A673 (cell line): ENCODE data around the gene CDH24. TPM values are rescaled to one million over a fixed set of nuclear protein-coding genes. Genes with fewer than 3 reads are reported as not detected.
"Not testable (repeated sequence)": the region's sequence is repeated elsewhere in the genome, so short reads cannot be mapped to it uniquely, and the experiment has no call there.

Experiments used
- BruUV-seq: library from RNA; stranded (reverse); fragments of 400-500 nt; replicated peaks from 2 replicates; lab custom pipeline; 2021; lab: Mats Ljungman, UMichigan
- CTCF ChIA-PET: fragments of 300-600 bp; sonication (Branson Sonifier 250); formaldehyde crosslinking; loops from one replicate; lab custom pipeline; 2022; ENCODE audit warnings: antibody characterized with exemption; lab: Charles Lee
- POLR2A ChIA-PET: fragments of 300-600 bp; sonication (Branson Sonifier 250); formaldehyde crosslinking; loops from one replicate; lab custom pipeline; 2022; ENCODE audit warnings: antibody characterized with exemption; ENCODE audit not compliant: low non-redundant PET; lab: Charles Lee
- DNase-seq: peaks from one replicate; pipeline ENCODE4 v3.0.0-alpha.2; 2015; ENCODE audit warnings: low spot score
- H3K27ac ChIP-seq: fragments of 200-600 bp; sonication (generic); 2 replicates; pipeline ENCODE4 v1.5.1; 2016; ENCODE audit warnings: mixed run types, low read depth, mild to moderate bottlenecking, mixed read lengths, antibody characterized with exemption, low read length; ENCODE audit not compliant: poor library complexity, severe bottlenecking
- H3K27me3 ChIP-seq: fragments of 200-600 bp; sonication (generic); replicated peaks from 2 replicates; pipeline ENCODE4 v1.6.1; 2017; ENCODE audit warnings: mixed run types, low read depth, mild to moderate bottlenecking, mixed read lengths, antibody characterized with exemption, low read length; ENCODE audit not compliant: insufficient read depth, poor library complexity
- H3K36me3 ChIP-seq: fragments of 200-600 bp; sonication (generic); 2 replicates; pipeline ENCODE4 v1.6.1; 2016; ENCODE audit warnings: mixed run types, mild to moderate bottlenecking, mixed read lengths, antibody characterized with exemption, low read length; ENCODE audit not compliant: insufficient read depth, poor library complexity, severe bottlenecking
- H3K4me1 ChIP-seq: fragments of 200-600 bp; sonication (generic); 2 replicates; pipeline ENCODE4 v1.6.1; 2017; ENCODE audit warnings: mixed run types, mild to moderate bottlenecking, mixed read lengths, antibody characterized with exemption, low read length; ENCODE audit not compliant: insufficient read depth, poor library complexity, severe bottlenecking
- H3K4me3 ChIP-seq: fragments of 200-600 bp; sonication (generic); 2 replicates; pipeline ENCODE4 v1.5.1; 2016; ENCODE audit warnings: low read depth, mixed run types, mild to moderate bottlenecking, mixed read lengths, low read length; ENCODE audit not compliant: poor library complexity, severe bottlenecking
- H3K9me3 ChIP-seq: fragments of 200-600 bp; sonication (generic); 2 replicates; pipeline ENCODE4 v1.6.1; 2016; ENCODE audit warnings: mixed run types, low read depth, mild to moderate bottlenecking, mixed read lengths, antibody characterized with exemption, low read length; ENCODE audit not compliant: poor library complexity, severe bottlenecking
- CTCF ChIP-seq: fragments of 300-800, 200-600 bp; sonication (generic); conservative IDR thresholded peaks from 2 replicates; pipeline ENCODE4 v1.5.1; 2017; ENCODE audit warnings: low read depth, mild to moderate bottlenecking, antibody characterized with exemption, low read length, moderate library complexity, mixed read lengths
- EZH2 ChIP-seq: fragments of 200-600 bp; sonication (generic); IDR thresholded peaks from 2 replicates; pipeline ENCODE4 v1.6.1; 2017; ENCODE audit warnings: borderline replicate concordance, low read depth, mild to moderate bottlenecking, mixed read lengths, antibody characterized with exemption, low read length; ENCODE audit not compliant: poor library complexity, severe bottlenecking
- intact Hi-C: fragments of 100-400 bp; cut with micrococcal nuclease; formaldehyde crosslinking; loops from one replicate; pipeline ENCODE4 v1.10.0; 2022; ENCODE audit not compliant: unreplicated experiment
- total RNA-seq: library from RNA; stranded (reverse); gene quantifications from 2 replicates; pipeline ENCODE4 v1.2.3, GENCODE V29; 2021

The CDH24 gene
- total RNA-seq, 1 experiment from 2014 or later, result 44.8 TPM

GRCh38 chr14:23005451-23006187 lies 51.7 kb downstream of the CDH24 start:
- no peak for DNase-seq
- no peaks in the 10 kb centered on the region for H3K9me3 ChIP-seq
- no peaks in the 10 kb centered on the region for H3K36me3 ChIP-seq
- intact Hi-C loops, result loop anchor here (1.0 kb wide), 1 partner anchor 23 kb away; the partner anchor contains the start of gene AJUBA
- POLR2A ChIA-PET, result no interaction called here
- BruUV-seq, result no TSS peak
- H3K27ac ChIP-seq, result peak overlapping the region; percentile 91
- TF ChIP-seq EZH2, result no peak
- H3K27me3 ChIP-seq, result no peaks in the 10 kb centered on the region
- H3K4me3 ChIP-seq, result peak overlapping the region; percentile 55
- H3K4me1 ChIP-seq, result peaks cover 34% of the 10 kb centered on the region
- CTCF ChIA-PET, result interaction anchor here (1.6 to 2.0 kb wide), 2 partner anchors 19 to 63 kb away, joined by 7 to 12 read pairs; no protein-coding TSS in a partner anchor

GRCh38 chr14:23004274-23004673 lies 53.0 kb downstream of the CDH24 start:
- DNase-seq, H3K27me3 ChIP-seq, CTCF ChIA-PET, BruUV-seq, H3K9me3 ChIP-seq, H3K27ac ChIP-seq, H3K4me3 ChIP-seq, POLR2A ChIA-PET, intact Hi-C loops, H3K36me3 ChIP-seq: not testable (repeated sequence)
- peaks cover 30% of the 10 kb centered on the region for H3K4me1 ChIP-seq

GRCh38 chr14:23002592-23002991 lies 54.7 kb downstream of the CDH24 start:
- Histone ChIP-seq H3K4me3 (no peak overlapping the region), H3K36me3 (no peaks in the 10 kb centered on the region), H3K27me3 (no peaks in the 10 kb centered on the region), H3K27ac (no peak overlapping the region), H3K9me3 (no peaks in the 10 kb centered on the region), H3K4me1 (peaks cover 33% of the 10 kb centered on the region)
- TF ChIP-seq EZH2 (no peak), CTCF (no peak)
- intact Hi-C loops, result no loop called here
- no peak for DNase-seq
- ChIA-PET POLR2A (no interaction called here), CTCF (no interaction called here)
- no TSS peak for BruUV-seq

- BruUV-seq, result no TSS peak
- no peak overlapping the region for H3K4me3 ChIP-seq
- intact Hi-C loops, result no loop called here
- DNase-seq, result no peak
- H3K27ac ChIP-seq, result no peak overlapping the region
- no peaks in the 10 kb centered on the region for H3K36me3 ChIP-seq
- peaks cover 39% of the 10 kb centered on the region for H3K4me1 ChIP-seq
- POLR2A ChIA-PET, result no interaction called here
- H3K27me3 ChIP-seq, result no peaks in the 10 kb centered on the region
- no peaks in the 10 kb centered on the region for H3K9me3 ChIP-seq
- CTCF ChIA-PET, result interaction anchor here (0.6 to 0.8 kb wide), 3 partner anchors 15 to 781 kb away, joined by 4 to 8 read pairs (median 4); no protein-coding TSS in a partner anchor
- TF ChIP-seq EZH2 (no peak), CTCF (no peak)
Observed at GRCh38 chr14:23000860-23001259, 56.5 kb downstream of the CDH24 start.
